DMS53 treated with DMSO at 0.1 percent for 48 hours (cell line): ENCODE results near the gene DPH5.
"Not testable (repeated sequence)": the region's sequence is repeated elsewhere in the genome, so short reads cannot be mapped to it uniquely, and the experiment has no call there.

ENCODE experiments used
- DNase-seq: peaks from one replicate; lab custom pipeline; 2025; ENCODE audit not compliant: unreplicated experiment; lab: John Stamatoyannopoulos, UW

DPH5 gene

DNA sequence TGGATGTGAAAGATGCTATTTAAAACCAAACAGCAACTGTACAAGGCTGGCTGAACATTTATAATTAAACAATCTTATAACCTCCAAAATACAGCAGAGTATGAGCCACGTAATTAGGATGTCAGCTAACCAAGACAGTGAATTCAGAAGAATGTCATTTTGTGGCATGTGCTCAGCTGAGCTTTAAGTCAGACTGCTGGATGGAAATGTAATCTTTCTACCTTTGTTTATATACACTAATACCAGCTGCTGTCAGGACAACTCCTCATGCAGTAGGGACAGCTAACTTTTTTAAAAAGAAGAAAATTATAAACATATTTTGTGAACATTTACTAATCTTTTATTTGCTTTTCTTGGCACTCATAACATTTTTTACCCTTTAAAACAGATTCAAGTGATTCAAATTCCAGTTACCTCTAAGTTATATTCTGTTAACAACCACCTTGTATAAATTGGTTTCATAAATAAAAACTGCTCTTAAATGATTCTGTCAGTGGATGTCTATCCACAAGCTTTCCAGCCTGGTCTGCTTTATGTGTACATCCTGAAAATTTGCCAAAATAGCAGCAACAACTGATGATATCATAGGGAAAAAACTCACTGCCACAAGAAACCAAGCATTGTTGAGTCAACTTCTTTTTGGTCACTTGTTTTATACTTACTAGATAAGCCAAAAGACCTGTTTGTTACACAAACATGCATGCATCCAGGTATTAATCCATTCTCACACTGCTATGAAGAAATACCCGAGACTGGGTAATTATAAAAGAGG, 36.1 kb downstream of the DPH5 start:
- DNase-seq = no peak

DNA sequence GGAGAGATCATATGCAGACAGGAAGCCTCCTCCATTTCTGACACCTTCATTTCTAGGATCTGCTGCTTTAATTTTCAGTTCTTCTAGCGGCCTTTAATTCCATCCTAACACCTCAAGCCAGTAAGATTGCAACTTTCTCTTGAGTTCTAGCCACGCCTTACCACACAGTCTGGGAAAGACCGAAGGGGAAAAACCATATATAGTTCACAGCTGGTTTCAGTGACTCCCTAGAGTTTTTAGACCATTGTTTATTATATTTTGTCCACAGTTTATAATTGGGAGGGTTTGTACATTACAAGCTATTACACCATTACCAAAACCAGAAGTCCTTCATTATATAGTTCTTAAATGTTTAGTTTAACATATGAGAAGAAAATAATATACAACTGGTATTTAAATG, 37.5 kb downstream of the DPH5 start:
- DNase-seq = no peak

DNA sequence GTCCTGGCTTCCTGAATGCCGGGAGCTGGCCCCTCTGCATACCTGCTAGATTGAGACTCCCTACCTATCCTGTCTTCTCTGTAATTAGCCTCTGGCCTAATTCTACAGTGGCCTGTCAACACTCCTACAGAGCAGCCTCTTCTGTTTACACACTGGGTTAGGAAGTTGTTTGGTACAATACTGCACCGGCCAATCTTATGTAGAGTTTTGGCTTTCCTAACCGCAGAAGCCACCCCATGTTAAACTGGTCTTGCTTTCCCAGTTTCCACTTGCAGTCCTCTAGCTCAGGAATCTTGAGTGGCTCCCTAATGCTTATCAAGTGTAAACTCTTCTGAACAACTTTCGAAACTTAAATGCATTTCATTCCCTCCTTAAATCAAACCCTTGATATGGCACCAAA, 42.8 kb downstream of the DPH5 start:
- DNase-seq = no peak

DNA sequence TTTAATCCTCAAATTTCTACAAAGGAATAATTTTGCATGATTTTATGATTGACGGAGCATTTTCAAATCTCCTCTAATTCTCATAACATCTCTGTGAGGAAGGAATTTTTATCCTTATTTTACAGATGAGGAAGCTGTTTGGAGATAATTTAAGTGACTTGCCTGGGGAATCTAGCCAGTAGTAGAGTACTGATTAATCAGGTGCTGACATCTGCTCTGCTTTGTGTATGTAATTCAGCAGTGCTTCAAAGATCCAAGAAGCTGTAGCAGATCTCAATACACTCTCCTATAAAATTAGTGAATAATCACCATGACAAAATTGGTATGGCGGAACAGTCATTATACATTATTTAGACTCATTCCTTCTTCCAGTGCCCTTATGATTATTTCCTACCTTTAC, 46.0 kb downstream of the DPH5 start:
- DNase-seq = no peak

DNA sequence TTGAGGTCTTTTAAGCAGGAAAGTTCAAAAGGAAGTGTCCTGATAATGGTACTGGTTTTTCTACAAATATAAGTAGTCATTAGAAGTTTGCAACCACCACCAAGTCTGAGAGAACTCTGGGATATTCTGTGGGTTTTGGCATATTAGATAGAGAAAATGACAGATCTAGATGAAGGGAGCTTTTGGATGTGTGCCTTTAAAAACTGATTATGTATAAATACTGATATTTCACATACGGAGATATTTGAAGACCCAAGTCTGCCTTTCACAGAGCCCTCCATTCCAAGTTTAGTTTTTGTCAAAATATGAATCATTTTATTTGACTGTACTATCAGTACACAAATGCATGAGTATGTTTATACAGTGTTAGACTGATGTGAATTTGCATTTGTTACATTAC, 48.6 kb downstream of the DPH5 start:
- no peak for DNase-seq

DNA sequence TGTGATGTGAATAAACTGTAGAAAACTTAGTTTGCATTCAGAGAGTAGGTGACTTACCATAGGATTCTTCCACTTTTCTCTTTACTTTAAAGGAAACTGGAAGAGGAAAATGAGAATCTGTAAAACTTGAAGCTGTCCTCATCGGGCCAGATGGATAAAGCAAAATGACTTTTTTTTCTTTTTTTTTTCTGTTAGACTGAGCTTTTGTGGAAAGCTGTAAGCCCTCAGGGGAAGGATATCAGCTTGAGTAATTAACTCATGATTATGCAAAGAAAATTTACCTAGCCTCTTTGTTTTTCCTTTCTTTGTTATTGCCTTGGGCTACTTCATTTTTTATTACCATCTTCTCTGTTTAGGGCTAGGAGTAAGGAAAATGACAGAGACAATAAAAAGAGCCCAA, 53.4 kb downstream of the DPH5 start:
- no peak for DNase-seq

DNA sequence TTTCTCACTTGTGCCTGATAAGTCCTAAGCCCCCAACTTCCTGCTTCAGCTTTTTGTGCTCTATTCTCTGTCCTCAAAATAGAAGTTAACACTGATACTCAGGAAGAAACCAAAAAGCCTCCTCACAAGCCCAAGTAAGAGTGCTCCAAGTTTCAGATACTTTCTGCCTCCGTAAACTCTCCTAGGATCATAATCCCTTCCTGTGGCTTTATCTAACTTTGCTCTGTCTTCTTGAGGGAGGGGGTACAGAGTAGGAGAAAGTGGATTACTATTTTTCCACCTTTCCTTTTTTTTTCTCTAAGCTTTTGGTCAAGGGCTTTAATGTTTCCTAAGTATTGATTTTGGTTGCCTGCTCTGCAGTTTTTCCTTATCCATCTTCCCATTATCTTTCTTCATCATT, 54.6 kb downstream of the DPH5 start:
- no peak for DNase-seq

DNA sequence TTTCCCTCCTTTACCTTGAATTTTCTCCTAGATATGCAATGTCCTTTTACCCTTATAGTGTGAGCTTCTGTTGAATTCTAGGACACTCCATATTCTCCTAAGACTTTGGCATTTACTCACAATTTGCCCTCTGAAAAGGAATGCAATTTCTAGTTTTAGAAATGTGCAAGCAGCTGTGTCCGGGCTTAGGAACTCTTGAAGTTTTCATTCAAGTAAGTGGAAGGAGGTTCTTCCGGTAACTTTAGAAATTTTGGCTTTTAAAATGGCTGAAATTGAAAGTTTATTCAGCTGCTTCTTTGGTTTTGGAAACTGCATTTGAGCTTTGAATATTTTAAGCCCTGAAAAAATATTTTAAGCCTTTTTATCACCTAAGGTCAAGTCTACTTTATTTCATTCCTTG, 56.3 kb downstream of the DPH5 start:
- DNase-seq = no peak

DNA sequence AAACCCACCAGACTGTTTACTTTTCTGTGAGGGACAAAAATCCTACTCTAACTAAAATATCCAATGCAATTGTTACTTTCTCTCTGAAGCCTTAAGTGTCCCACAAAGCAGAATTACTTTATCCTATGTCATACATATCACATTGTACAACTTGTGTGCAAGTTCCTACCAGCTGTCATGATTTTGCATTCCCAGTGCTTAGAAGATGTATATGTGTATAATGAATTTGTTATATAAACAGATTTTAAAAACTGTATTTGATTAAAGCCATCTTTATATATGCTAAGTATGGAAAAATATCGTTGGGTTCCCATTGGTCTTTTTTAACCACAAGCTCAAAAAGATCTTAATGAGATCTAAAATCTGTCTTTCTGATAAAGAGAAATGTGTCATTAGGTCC, 57.0 kb downstream of the DPH5 start:
- DNase-seq = no peak

DNA sequence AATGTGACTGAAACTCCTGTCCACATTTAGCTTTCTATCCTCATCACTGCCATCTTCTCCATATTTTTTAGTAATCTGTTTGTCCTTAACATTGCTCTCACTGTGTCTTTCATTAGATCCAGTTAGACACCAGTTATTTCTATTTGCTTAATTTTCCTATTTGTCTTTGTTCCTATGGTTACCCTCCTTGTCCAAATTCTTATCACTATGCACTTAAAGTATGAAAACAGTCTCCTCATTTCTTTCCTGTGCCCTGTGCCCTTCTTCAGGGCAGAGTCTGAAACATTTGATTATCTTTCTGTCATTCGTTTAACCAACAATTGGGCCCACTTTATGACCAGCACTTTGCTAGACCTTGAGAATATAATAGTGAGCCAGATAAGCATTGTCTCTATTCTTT, 65.5 kb downstream of the DPH5 start:
- no peak for DNase-seq

DNA sequence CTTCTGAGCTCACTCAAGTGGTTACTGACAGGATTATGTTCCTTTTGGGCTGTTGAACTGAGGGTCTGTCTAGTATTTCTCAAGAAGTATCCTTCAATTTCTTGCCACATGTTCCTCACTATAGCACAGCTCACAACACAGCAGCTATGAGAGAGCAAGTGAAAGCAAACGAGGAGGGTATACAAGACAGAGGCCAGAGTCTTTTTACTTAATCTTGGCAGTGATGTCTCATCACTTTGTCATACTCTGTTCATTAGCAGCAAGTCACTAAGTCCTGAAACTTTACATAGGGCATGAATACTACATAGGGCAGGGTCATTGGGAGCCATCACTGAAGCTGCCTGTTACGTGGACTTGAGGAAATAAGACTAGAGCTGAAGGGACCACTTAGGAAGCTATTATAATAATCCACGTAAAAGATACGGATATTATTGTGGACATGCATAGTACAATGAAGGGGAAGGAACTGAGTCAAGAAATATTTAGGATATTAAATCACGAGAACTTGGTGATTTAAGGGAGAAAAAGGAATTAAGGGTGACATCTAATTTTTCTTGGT, 66.0 kb downstream of the DPH5 start:
- no peak for DNase-seq

DNA sequence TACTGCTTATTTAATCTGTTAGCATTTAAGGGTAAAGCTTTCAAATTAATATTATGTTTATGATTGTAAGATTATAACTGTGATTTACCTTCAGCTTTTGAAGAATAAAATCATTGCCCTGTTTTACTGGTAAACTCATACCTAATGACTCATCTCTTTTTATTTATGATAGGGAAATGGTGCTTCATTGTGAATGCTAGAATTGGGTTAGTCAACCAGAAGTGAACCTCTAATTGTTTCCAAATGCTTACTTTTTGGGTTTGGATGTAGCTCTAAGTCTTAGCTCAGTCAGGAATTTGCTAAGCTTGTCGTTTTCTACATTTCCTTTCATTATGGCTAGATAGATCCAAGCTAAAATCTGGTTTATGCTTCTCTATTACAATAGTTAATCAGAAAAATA, 70.3 kb downstream of the DPH5 start:
- no peak for DNase-seq

DNA sequence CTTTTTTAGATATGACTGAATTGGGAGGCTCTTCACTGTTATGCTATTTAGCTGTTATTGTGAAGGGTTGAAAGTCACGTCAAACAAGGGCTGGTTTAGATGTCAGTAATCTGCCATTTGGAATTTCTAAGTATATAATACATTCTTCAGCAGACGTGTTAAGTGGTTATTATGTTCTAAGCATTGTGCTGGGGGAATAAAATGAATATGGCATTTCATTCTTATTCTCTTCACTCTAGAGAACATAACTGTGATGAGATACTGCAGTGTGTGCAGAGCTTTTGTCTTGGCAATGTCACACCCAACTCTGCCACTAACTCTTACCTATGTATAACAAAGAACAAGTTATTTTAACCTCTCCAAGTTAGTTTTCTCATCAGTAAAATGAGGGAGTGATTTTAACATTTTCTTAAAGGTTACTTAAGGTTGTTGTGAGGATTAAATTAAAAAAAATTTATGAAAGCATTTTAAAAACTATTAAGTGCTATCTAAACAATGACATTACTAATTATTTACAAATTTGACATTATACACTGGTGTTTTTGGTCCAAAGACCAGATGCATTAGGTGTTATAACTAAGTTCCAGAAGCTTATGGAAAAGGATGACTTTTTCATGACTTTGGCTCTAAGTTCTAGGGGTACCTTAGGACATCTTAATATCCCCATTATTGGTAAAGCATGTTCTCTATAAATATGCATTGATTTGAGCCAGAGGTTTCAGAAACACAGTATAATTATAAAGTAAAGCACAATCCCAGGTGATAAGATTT, 71.4 kb downstream of the DPH5 start:
- DNase-seq = no peak

DNA sequence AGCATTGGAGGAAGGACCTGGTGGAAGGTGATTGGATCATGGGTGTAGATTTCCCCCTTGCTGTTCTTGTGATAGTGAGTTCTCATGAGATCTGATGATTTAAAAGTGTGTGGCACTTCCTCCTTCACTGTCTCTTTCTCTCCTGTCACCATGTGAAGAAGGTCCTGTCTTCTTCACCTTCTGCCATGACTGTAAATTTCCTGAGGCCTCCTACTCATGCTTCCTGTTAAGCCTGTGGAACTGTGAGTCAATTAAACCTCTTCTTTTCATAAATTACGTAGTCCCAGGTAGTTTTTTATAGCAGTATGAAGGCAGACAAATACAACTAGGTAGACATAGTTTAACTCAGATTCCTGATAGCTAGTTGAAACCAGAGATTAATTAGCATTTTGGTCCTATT, 72.6 kb downstream of the DPH5 start:
- not testable (repeated sequence) for DNase-seq

DNA sequence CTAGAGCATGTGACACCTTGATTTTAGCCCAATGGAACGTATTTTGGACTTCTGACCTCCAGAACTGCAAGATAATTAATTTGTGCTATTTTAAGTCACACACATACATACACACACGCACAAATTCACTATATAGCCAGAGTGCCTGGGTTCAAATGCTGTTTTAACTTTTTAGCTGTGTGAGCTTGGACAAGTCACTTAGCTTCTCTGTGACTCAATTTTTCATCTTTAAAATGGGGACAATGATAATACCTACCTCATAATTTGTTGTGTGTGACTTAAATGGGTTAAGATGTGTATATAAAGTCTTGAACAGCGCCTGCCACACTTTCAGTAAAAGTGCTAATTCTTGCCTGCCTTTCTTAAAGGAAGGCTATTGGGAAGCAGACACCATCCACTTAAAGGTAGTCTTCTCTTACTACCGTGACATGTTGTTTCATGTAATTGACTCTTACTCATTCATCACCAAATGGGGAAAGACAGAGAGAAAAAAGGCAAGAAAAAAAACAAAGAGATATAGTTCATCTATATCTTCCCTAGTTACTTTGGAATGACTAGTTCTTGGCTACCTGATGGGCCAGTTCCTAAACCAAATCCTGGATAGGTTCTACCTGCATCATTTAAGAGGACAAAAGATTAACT, 73.4 kb downstream of the DPH5 start:
- DNase-seq = no peak

DNA sequence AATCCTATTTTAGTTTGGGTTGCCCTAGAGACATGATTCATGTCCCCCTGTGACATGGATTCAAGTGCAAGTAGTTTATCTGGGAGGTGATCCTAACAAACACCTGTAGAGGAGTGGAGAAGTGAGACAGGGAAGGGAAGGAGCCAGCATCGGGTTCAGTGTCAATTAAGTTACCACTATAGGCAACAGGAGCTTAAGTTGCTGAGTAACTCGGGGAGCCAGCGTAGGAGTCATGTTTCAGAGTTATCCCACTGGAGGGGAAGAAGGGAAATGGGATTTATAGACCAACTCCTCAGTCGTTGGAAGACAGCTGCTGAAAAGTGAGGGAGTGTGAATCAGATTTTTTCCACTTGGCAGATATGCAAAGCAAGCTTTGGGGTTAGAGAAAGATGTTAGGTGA, 74.8 kb downstream of the DPH5 start:
- DNase-seq = no peak

DNA sequence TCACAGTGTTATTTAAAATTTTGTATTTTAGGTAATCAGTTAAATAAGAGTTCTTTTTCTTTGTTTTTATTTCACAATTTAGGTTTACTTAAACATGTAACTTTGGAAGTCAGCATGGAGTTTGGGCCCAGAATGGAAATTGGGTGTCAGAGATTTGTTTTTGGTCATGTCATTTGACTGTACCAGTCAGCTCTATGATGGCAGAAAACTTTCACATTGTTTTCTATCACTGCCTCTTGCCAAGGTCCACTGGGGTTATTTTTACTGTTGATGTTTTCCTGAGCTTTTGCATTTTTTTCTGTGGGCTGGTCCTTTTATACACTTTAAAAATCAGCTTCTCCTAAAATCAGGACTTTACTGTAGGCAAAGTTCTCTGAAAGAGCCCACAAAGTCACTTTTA, 75.2 kb downstream of the DPH5 start:
- no peak for DNase-seq

DNA sequence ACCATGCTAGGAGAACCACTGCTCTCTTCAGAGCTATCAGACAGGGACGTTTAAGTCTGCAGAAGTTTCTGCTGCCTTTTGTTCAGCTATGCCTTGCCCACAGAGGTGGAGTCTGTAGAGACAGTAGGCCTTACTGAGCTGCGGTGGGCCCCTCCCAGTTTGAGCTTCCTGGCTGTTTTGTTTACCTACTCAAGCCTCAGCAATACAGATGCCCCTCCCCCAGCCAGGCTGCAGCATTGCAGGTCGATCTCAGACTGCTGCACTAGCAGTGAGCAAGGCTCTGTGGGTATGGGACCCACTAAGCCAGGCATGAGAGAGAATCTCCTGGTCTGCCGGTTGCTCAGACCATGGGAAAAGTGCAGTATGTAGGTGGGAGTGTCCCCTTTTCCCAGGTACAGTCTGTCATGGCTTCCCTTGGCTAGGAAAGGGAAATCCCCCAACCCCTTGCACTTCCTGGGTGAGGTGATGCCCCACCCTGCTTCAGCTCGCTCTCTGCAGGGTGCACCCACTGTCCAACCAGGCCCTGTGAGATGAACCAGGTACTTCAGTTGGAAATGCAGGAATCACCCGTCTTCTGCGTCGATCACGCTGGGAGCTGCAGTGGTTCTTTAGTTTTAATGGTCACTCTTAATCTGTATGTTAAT, 75.9 kb downstream of the DPH5 start:
- peak; percentile 96 for DNase-seq

DNA sequence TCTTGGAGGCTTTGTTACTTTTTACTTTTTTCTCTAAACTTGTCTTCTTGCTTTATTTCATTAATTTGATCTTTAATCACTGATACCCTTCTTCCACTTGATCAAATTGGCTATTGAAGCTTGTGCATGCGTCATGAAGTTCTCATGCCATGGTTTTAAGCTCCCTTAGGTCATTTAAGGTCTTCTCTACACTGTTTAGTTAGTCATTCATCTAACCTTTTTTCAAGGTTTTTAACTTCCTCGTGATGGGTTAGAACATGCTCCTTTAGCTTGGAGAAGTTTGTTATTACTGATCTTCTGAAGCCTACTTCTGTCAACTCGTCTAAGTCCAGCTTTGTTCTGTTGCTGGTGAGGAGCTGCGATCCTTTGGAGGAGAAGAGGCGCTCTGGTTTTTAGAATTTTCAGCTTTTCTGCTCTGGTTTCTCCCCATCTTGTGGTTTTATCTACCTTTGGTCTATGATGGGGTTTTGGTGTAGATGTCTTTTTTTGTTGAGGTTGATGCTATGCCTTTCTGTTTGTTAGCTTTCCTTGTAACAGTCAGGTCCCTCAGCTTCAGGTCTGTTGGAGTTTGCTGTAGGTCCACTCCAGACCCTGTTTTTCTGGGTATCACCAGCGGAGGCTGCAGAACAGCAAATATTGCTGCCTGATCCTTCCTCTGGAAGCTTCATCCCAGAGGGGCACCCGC, 76.7 kb downstream of the DPH5 start:
- DNase-seq = not testable (repeated sequence)

DNA sequence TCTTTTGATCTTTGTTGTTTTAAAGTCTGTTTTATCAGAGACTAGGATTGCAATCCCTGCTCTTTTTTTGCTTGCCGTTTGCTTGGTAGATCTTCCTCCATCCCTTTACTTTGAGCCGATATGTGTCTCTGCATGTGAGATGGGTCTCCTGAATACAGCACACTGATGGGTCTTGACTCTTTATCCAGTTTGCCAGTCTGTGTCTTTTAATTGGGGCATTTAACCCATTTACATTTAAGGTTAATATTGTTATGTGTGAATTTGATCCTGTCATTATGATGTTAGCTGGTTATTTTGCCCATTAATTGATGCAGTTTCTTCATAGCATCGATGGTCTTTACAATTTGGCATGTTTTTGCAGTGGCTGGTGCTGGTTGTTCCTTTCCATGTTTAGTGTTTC, 77.8 kb downstream of the DPH5 start:
- DNase-seq = not testable (repeated sequence)

DNA sequence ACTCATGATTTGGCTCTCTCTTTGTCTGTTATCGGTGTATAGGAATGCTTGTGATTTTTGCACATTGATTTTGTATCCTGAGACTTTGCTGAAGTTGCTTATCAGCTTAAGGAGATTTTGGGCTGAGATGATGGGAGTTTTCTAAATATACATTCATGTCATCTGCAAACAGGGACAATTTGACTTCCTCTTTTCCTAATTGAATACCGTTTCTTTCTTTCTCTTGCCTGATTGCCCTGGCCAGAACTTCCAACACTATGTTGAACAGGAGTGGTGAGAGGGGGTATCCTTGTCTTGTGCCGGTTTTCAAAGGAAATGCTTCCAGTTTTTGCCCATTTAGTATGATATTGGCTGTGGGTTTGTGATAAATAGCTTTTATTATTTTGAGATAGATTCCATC, 79.5 kb downstream of the DPH5 start:
- DNase-seq = not testable (repeated sequence)
